H4 (cell line): ENCODE results near the gene WDR4. TPM values are rescaled to one million over a fixed set of nuclear protein-coding genes. Genes with fewer than 3 reads are reported as not detected.
"Not testable (repeated sequence)": the region's sequence is repeated elsewhere in the genome, so short reads cannot be mapped to it uniquely, and the experiment has no call there.

ENCODE experiments used
- DNase-seq: peaks from one replicate; pipeline ENCODE4 v3.0.0-alpha.2; 2015; ENCODE audit warnings: low spot score
- total RNA-seq: library from RNA; depleted of rRNA; stranded (reverse); fragments of >200 nt; shearing (Covaris generic); gene quantifications from 2 replicates; pipeline ENCODE4 v1.2.3, GENCODE V29; 2014

WDR4 gene
- total RNA-seq, 1 experiment from 2014 or later, result 7.1 TPM

DNA sequence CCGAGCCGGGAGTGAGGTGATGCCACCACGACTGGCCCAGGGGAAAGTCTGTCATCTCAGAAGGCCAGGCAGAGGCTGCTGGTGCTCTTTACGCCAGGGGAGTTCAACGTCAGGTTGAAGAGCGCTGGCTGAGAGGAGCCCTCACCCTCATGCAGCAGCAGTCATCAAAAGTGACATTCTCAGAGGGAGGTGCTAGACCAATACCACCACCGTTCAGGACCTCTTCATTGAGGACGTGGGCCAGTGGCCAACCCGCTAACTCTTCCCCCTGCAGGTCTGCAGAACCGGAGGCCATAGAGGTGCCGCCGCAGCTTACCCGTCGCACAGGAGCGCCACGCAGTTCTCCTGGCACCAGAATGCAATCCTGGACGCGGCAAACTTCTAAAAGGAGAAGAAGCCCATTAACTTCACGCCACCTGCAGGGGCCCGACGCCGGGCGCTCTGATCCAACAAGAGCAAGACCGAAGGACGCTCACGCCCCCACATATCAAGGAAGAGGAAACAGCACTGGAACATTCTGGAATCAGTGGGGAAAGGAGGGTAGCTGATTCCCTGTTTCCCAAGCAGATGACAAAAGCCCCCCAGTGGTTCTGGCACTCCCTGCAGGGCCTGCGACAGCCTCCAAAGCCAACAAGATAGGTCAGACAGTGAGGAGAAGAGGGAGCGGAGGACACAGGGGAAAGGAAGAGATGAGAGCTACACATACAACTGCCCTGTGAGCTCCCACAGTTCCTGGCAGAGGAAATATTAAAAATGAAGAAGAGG is 24.9 kb downstream of the WDR4 start:
- no peak for DNase-seq

DNA sequence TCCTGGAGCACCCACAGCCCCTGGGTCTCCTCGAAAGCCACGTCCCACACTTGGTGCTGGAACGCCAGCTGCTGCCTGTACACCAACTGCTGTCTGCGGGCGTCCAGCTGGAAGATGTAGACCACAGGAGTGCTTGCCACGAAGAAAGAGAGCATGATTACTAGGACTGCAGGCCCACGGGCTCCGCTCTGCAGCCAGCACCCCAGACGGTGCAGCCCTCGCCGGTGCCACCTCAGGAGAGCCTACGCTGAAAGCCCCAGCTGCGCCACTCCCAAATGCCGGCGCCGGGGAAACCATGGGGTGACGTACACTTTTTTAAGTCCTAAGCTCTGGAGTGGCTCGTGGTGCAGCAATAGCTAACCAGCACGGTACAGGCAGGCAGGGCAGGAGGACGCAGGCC is 25.7 kb downstream of the WDR4 start:
- DNase-seq, result no peak

DNA sequence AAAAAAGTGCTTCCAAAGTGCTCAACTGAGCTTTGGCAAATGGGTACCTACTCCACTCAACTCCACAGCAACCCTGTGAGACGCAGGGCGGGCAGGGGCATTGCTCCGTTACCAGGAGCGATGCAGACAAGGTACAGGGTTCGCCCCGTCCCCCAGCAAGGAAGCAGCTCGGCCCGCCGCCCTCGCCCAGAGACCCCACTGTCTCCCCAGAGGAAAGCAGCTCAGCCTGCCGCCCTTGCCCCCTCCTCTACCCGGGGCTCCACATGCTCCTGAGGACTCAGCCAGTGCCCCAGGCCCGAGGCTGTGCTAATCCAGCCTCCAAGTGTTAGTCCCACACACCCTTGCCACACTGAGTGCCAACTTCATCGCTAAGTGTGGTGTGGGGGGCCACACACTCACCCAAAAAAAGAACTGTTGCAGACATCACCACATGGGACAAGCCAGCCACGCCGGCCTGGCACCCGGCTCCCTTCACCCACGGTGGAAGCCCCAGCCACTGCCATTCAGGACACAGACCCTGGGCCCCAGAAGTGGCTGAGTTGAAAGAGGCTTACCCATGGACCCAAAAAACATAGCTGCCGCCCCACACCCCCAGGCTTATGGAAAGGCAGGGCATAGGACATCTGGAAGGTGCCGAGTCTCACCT is 26.3 kb downstream of the WDR4 start:
- no peak for DNase-seq

DNA sequence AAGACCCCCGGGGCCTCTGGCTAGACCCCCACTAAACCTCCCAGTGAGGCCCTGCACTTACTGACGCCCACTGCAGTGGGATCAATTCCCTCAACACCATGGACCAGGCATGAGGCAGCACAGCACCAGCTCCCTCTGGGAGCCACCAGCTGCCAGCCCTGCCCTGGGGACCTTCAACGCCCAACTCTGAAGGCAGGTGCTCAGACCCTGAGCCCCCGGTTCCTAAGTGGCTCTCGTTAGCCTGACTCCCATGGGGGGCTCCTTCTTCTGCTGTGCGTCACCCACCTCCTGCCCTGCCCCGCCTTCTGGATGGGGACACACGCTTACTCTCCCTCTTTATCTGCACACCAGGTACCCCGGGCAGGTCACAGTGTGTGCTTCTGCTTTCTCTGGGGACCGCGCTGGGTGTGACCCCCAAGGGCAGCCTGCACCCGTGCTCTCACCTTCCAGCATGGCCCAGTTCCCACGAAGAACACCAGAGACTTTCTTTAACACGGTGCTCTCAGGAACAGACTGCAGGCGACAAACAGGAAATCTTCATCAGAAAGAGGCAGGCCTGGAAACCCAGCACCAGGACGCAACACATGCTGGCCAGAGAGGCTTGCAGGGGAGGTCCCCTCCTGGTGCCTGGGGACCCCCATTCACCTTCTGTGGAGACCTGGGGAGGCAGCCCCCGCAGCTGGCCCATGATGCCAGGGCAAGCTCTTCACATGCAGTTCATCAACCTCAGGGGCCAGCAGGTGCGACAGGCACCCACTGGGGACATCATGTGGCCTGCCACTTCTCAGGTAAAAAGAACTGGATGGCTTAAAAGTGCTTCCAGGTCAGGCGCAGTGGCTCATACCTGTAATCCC is 27.3 kb downstream of the WDR4 start:
- DNase-seq, result no peak

DNA sequence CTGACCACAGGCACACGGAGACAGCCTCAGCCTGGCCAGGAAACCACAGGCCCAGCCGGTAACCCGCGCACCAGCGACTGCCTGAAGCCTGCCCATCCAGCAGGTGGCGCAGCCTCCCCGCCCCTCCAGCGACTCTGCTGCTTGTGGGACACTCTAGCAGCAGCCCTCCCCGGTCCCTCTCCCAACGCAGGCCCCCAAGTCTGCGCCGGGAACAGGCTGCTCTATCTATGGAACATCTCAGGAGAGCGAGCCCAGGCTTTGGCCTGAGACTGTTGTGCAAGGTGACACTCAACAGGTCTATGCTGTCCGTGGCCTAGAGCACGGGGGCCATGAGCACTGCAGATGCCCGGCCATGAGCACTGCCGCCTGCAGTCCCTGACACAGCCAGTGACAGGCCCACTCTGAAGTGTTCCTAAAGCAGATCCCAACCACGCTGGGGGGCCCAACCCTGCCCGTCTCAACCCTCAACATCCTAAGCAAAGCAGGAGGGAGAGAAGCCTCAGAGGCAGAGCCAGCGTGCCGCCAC is 28.4 kb downstream of the WDR4 start:
- DNase-seq, result no peak

DNA sequence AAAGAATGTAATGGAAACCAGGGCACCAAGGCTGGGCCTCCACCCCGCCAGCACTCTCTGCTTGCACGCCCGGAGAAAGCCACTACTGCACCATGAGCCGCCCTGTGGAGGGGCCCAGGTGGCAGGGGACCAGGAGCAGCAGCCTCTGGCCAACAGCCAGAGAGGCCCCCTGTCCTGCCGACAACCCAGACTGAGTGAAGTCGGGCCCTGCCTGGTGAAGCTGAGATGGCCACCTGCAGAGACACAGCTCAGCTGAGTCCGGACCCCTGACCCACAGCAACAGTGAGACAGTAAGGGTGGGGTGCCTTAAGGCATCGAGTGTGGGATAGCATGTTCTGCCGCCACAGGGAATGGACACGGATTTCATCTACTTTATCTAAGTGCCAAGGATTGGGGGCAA is 28.9 kb downstream of the WDR4 start:
- no peak for DNase-seq

DNA sequence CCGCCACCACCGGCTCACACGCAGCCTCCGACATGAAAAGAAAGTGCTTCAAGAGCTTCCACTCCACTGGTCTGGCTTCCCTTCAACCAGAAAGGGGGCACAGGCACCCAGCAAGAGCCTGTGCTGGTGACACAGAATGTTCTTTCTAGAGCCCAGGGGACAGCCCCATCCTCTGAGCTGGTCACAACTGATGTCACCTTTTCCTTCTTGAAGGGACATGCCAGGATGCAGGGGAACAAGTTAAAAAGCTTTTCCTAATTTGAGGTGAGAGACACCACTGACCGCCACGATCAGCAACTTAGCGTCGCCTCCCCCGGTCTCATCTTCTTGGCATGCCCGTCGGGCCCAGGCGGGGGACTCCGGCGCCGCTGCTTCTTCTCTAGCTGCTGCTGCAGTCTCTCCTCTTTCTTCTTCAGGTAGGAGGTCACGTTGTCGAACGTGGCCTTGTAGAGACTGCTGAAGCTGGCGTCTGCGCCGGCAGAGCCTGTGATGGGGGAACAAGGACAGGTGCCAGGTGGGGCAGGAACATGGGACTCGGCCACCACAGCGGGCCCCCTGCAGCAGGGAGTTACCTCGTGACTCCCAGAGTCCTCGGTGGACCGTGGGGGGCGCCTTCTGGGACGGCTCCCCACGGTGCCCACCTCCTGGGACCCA is 29.5 kb downstream of the WDR4 start:
- no peak for DNase-seq

DNA sequence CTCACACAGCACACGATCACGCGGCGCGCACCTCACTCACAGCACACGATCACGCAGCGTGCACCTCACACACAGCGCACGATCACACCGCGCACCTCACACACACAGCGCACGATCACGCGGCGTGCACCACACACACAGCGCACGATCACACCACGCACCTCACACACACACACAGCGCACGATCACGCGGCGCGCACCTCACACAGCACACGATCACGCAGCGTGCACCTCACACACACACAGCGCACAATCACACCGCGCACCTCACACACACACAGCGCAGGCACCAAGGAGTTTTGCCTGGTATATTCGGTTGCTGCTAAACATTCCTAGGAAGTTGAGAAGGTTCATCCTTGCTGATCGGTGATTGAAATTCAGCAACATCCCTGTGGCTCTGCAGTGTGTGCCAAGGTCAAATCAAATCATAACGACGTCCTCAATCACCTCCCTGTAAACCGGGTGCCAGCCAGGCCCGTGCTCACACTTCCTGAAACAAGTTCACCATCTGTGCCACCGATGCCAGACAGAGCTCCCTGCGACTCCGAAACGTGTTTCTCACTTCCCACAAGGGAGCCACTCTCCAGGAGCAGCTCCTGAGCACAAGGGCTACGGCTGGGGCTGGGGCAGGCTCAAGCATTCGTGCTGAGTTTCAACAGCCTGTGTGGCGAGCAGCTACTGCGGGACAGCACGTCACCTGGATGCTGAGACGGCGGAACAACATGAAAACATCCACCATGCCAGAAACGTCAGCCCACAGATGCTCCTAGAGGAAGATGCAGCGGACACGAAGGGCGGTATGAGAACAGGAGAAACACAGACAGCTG is 30.2 kb downstream of the WDR4 start:
- DNase-seq, result no peak

DNA sequence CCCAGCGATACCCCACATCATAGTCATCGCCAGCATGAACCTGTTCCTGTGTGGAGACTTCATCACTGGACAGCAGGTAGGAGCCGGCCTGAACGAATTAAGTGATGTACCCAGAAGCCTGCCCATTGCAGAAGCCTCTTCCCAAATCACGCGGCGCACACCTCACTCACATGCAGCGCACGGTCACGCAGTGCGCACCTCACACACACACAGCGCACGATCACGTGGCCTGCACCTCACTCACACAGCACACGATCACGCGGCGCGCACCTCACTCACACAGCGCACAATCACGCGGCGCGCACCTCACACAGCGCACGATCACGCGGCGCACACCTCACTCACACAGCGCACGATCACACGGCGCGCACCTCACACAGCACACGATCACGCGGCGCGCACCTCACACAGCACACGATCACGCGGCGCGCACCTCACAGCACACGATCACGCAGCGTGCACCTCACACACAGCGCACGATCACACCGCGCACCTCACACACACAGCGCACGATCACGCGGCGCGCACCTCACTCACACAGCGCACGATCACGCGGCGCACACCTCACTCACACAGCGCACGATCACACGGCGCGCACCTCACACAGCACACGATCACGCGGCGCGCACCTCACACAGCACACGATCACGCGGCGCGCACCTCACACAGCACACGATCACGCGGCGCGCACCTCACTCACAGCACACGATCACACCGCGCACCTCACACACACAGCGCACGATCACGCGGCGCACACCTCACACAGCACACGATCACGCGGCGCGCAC is 31.0 kb downstream of the WDR4 start:
- DNase-seq, result not testable (repeated sequence)

DNA sequence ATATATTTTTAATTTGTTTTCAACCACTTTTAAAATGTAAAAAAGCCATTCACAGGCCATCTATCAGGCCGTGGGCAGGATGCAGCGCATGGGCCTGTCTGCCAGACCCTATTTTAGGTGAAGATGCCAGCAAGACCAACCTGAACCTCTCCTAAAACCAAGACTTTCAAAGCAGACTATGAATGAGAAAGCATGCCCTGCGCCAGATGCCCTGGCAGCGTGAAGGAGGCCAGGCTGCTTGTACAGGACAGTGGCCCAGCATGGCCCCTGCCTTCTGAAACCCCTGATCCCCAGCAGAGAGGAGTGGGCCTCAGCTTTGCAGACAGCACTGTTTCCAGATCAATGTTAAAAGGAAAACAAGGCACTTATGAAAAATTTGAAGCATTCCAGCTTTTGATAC is 31.6 kb downstream of the WDR4 start:
- no peak for DNase-seq

DNA sequence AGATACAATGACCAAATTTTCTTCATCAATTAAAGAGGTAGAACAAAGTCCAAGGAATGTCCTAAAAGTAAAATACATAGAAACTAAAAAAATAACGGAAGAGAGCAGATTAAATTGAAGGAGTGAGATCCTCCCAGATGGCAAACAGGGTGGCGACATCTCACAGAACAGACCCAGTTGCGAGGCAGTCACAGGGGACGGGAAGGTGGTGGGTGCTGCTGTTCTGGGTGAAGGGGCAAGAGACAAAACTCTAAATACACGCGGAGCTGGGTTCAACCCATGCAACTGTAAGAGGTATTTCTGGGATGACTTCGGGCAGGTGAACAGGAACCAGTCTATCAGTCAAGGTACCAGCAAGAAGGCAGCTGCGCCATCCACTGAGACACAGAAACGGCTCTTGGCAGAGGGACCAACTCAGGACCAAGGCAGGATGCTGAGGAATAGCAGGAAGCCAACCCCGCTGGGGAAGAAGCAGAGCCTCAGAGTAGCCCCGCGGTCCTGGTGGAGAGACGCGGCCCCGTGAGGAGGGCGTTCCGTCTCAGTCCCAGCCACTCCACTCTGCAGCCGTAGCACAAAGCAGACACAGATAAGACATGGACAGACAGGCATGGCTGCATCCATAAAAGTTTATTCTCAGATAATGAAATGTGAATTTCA is 32.2 kb downstream of the WDR4 start:
- DNase-seq, result no peak

DNA sequence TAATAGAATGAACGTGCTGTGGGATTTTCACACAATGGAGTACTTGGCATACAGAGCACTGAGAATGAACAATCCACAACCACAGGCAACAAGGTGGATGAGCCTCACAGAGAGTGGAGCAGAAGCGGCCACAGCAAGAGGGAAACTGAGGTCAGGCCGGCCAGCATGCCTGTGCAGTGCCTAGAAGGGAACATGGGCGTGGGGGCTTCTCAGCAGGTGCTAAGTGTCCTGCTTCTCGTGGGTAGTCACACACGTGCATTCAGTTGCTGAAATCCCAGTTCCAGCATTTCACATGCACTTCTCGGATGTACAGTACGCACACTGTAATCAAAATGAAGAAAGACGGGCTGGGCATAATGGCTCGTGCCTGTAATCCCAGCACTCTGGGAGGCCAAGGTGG is 33.1 kb downstream of the WDR4 start:
- DNase-seq, result no peak

DNA sequence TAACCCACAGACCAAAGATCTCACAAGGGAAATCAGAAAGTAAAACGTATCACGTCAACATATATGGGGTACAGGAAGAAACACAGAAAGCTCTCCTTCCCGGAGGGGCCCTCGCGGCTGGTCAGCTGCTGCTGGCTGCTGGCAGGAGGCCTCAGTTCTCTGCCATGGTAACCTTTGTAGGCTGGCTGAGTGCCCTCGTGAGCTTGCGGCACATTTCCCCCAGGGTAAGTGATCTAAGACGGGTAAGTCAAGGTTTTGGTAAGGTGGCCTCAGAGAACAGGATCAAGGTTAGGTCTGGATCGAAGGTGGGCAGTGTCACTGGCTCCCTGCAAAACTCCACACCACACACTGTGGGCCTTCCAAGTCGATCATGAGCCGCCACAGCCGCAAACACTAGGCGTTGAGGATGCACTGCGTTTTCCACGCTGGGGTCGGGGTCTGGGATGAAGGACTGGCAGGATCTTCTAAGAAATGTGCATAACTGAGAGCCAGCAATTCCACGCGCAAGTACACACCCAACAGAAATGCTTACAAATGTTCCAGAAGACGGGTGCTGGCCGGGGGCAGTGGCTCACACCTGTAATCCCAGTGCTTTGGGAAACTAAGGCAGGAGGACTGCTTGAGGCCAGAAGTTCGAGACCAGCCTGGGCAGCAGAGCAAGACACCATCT is 33.9 kb downstream of the WDR4 start:
- DNase-seq, result no peak

DNA sequence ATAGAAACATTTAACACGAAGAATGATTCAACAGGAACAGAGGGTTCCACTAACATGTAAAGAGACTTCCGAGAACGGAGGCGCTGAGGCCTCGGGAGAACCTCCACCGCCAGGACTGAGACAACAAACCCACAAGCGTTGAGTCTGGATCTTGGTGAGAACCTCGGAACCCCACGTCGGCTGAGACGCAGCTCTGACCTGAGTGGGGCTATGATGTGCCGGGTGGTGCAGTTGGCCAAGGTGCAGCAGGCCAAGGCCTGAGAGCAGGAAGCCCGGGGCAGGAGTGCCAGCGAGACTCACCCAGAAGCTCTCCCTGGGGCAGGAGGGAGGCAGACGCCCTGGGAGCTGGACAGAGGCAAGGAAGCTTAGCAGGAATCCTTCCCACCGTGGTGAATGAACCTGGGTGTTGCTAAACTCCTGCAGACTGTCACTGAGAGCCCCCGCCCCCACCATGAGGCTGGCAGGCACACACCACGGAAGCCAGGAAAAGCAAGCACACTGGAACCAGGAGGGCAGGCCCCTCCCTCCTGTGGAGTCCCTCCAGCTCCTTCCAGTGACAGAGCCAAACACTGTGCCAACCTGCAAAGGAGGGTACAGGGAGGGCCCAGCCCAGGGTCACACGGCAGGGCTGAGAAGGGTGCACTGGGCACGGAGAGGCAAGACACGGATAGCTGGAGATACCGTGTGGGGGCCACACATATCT is 34.8 kb downstream of the WDR4 start:
- no peak for DNase-seq

DNA sequence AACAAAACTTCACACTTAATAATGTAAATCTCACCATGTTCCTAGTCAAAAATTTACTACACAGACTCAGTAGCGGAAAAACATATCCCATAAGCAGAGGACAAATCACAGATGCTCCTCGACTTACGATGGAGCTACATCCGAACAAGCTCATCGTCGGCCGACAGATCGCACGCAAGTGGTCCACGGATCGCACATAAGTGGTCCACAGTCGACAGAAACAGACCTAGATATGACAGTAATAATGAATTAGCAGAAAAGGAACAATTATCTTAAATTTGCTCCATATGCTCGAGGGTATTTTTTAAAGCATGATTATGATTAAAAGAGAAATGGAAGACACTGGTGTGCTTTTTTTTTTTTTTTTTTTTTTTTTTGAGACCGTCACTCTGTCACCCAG is 36.3 kb downstream of the WDR4 start:
- DNase-seq, result no peak

DNA sequence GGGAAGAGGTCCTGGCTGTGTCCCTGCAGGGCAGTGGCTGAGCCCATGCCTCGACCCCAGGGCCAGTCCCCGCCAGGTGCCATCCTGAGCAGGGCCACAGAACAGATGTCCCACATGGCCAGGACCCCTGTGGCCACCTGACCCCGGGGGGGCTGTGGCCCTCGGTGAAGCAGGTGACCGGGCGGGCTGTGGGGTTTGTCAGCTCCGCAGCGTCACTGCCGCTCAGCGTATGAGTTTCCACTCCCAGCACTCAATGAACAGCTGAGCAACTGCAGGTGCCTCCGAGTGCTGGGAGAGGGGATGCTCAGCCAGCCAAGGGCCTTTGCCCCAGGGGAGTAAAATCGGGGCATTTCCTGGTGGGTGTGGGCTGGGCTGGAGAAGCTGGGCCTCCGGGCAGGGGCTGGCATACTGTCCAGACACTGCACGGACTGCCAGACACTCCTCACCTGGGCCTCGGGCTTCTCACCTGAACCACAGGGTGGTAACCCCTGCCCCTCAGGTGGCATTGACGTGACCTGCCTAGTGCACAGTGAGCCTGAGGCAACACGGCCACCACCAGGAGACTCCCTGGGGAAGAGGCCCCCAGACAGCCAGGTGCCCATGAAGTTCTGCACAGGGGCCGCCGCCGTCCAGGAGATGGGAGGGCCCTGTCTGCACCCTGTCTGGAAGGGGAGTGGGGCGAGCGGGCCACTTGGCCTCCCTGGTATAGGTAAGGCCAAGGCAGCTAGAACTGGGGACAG is 37.3 kb downstream of the WDR4 start:
- not testable (repeated sequence) for DNase-seq

DNA sequence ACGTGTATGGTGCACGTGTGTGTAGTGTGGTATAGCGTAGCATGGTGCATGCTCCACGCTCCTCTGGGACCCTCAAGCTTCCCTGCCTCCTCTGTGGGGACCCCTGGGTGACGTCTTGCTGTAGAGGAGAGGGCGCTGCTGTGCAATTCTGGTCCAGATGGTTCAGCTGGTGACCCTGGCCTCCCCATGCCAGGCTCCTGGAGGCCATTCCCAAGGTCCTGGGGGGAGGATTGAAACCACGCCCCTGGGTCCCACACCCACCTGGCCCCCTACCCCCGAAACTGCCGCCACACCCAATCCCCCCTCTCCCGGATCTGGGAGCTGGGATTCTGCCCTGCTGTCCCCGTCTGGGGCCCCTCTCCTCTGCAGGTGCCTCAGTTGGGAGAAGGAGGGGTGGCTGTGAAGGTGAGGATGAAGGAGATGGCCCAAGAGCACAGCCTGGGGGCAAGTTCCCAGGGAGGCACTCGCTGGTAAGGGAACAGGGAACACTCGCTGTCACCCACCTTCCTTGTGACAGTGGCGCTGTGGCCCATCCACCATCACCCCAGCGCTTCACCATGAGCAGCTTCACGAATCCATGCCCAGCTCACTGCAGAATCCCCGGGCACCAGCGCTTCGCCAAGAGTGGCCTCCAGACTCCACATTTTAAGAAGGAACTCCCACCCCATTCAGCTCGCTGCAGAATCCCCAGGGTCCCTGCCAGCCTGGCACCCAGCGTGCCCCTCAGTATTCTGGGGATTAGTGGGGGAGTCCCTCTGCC is 38.0 kb downstream of the WDR4 start:
- no peak for DNase-seq
